Progenitor cell of endocrine pancreas (in vitro differentiated cells): ENCODE measurements around the gene ISL1. TPM values are rescaled to one million over a fixed set of nuclear protein-coding genes. Genes with fewer than 3 reads are reported as not detected.

Experiments
- DNase-seq: peaks from one replicate; pipeline ENCODE4 v3.0.0; 2021; ENCODE audit warnings: low spot score; ENCODE audit not compliant: unreplicated experiment
- H3K27ac Mint-ChIP-seq: 2 replicates; pipeline ENCODE4 v1.8.0; 2021; ENCODE audit warnings: mild to moderate bottlenecking, moderate library complexity, mixed read lengths
- H3K27me3 Mint-ChIP-seq: 2 replicates; pipeline ENCODE4 v1.8.0; 2021; ENCODE audit warnings: mixed read lengths
- H3K36me3 Mint-ChIP-seq: 2 replicates; pipeline ENCODE4 v1.8.0; 2022; ENCODE audit warnings: mixed read lengths; ENCODE audit not compliant: insufficient read depth
- H3K4me1 Mint-ChIP-seq: 2 replicates; pipeline ENCODE4 v1.8.0; 2021; ENCODE audit warnings: low read depth, mixed read lengths
- H3K4me3 Mint-ChIP-seq: 2 replicates; pipeline ENCODE4 v1.8.0; 2021; ENCODE audit warnings: low read depth, mild to moderate bottlenecking, moderate library complexity, mixed read lengths
- H3K9me3 Mint-ChIP-seq: 2 replicates; pipeline ENCODE4 v1.8.0; 2021; ENCODE audit warnings: low read depth, mixed read lengths
- long read RNA-seq: library from polyadenylated mRNA; unstranded; transcript quantifications from one replicate; pipeline ENCODE4 v2.0.0, GENCODE V29; 2020
- total RNA-seq: library from RNA; stranded (reverse); gene quantifications from 2 replicates; pipeline ENCODE4 v1.2.1, GENCODE V29; 2021
- TF ChIP-seq, protein P1 (sequence below): fragments of 200-600 bp; sonication (generic); IDR thresholded peaks from one replicate; pipeline ENCODE4 v1.5.0; 2021; ENCODE audit warnings: antibody characterized with exemption, mild to moderate bottlenecking; ENCODE audit not compliant: unreplicated experiment

ISL1 gene
- total RNA-seq, result 8.2 and 9.7 TPM in 2 replicates
- long read RNA-seq, transcript ISL1-201 (6 exons, 2,459 nt), result major isoform, 72 of 81 reads
- long read RNA-seq, partial matches to known transcripts, result 4 of 81 reads
- long read RNA-seq, other reads (novel, unspliced or antisense), result 5 of 81 reads

DNA sequence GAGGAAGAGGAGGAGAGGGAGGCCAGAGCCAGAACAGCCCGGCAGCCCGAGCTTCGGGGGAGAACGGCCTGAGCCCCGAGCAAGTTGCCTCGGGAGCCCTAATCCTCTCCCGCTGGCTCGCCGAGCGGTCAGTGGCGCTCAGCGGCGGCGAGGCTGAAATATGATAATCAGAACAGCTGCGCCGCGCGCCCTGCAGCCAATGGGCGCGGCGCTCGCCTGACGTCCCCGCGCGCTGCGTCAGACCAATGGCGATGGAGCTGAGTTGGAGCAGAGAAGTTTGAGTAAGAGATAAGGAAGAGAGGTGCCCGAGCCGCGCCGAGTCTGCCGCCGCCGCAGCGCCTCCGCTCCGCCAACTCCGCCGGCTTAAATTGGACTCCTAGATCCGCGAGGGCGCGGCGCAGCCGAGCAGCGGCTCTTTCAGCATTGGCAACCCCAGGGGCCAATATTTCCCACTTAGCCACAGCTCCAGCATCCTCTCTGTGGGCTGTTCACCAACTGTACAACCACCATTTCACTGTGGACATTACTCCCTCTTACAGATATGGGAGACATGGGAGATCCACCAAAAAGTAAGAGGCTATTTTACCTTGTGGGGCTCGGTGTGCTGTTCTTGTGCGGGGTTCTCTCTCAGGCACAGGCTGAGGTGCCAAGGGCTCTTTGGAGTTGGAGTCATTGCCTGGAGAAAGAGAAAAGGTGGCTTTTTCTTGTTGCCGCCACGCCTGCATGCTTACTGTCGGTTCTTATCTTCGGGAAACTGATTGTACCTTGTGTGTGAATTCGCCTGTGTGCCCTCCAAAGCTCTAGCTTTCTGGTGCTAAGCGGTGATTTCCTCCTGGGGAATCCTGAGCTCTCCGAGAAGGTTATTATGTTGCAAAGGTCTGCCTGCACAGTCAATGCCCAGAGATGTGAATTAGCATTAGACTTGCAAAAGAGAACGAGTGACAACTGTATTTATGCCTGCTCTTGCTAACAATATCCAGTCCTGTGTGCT, at the start of gene ISL1:
ISL1 (plus strand) TSS at position 318 of the 991 bp plus-strand sequence; CDS start at position 542, 224 bp downstream.
- DNase-seq, result peak; percentile 61
- Mint-ChIP-seq H3K4me1 (peaks cover 39% of the 10 kb centered on the region), H3K4me3 (peak within 1 kb of the TSS; percentile 72), H3K9me3 (no peaks in the 10 kb centered on the region), H3K27ac (peak within 1 kb of the TSS; percentile 79), H3K36me3 (no peaks in the 10 kb centered on the region), H3K27me3 (peaks cover 97% of the 10 kb centered on the region)
- TF ChIP-seq, protein P1, sequence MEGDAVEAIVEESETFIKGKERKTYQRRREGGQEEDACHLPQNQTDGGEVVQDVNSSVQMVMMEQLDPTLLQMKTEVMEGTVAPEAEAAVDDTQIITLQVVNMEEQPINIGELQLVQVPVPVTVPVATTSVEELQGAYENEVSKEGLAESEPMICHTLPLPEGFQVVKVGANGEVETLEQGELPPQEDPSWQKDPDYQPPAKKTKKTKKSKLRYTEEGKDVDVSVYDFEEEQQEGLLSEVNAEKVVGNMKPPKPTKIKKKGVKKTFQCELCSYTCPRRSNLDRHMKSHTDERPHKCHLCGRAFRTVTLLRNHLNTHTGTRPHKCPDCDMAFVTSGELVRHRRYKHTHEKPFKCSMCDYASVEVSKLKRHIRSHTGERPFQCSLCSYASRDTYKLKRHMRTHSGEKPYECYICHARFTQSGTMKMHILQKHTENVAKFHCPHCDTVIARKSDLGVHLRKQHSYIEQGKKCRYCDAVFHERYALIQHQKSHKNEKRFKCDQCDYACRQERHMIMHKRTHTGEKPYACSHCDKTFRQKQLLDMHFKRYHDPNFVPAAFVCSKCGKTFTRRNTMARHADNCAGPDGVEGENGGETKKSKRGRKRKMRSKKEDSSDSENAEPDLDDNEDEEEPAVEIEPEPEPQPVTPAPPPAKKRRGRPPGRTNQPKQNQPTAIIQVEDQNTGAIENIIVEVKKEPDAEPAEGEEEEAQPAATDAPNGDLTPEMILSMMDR, result no peak

DNA sequence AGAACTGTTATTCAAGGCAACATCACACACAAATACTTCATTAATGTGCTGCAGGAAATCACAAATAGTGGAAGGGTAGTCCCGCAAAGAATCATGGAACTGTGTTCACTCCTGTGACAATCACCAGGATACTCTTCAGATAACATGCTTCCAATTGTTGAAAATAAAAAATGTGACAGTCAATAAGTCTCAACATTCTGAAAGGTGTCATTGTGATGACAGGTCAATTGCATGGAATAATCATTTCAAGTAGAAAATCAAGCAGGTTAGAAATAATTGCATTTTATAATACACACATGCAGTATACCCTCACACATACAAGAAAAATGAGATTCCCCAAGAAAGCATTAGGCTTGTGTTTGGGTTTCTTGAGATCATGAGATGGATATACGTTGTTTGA, 46.4 kb upstream of the ISL1 start:
- DNase-seq, result no peak
- TF ChIP-seq, protein P1, result no peak
- Mint-ChIP-seq H3K36me3 (no peaks in the 10 kb centered on the region), H3K27me3 (no peaks in the 10 kb centered on the region), H3K27ac (no peak overlapping the region), H3K4me1 (no peaks in the 10 kb centered on the region), H3K4me3 (no peak overlapping the region), H3K9me3 (peaks cover 4% of the 10 kb centered on the region)

DNA sequence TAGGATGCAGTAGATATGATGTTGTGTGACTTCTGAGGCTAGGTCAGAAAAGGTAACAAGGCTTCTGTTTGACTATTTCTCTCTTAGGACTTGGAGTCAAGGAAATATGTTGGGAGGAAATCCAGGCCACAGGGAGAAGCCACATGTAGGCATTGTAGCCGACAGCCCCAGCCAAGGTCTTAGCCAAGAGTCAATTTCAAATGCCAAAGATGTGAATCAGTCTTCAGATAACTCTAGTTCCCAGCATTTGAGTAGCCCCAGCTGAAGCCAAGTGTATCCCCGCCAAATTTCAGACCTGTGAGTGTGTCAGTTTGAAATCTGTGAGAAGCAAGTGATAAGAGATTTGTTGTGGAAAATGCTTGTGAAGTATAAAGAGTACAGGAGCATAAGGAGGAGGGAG, 38.1 kb upstream of the ISL1 start:
- no peaks in the 10 kb centered on the region for H3K4me1 Mint-ChIP-seq
- TF ChIP-seq, protein P1, result no peak
- no peaks in the 10 kb centered on the region for H3K27me3 Mint-ChIP-seq
- H3K27ac Mint-ChIP-seq, result no peak overlapping the region
- no peak for DNase-seq
- peaks cover 4% of the 10 kb centered on the region for H3K36me3 Mint-ChIP-seq
- H3K9me3 Mint-ChIP-seq, result peaks cover 25% of the 10 kb centered on the region
- H3K4me3 Mint-ChIP-seq, result no peak overlapping the region

DNA sequence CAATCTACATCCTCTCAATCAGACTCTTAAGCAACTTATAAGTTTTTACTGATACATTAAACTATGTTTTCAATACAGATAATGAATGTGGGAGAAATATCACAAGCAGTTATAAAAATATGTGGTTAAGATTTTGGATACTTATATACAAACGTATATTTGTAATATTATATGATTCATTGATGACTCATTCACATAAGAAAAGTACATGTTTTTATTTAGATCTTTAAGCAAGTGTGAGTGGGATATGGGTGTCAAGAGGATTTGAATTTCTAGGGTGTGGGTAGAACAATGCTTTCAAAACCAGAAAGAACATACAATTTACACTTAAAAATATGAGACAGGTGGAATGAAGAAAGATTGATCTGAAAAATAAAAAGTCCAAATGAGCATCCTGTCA, 36.1 kb upstream of the ISL1 start:
- H3K4me1 Mint-ChIP-seq, result no peaks in the 10 kb centered on the region
- H3K36me3 Mint-ChIP-seq, result peaks cover 4% of the 10 kb centered on the region
- no peak overlapping the region for H3K27ac Mint-ChIP-seq
- no peak overlapping the region for H3K4me3 Mint-ChIP-seq
- TF ChIP-seq, protein P1, result no peak
- H3K9me3 Mint-ChIP-seq, result peaks cover 30% of the 10 kb centered on the region
- DNase-seq, result no peak
- H3K27me3 Mint-ChIP-seq, result no peaks in the 10 kb centered on the region

DNA sequence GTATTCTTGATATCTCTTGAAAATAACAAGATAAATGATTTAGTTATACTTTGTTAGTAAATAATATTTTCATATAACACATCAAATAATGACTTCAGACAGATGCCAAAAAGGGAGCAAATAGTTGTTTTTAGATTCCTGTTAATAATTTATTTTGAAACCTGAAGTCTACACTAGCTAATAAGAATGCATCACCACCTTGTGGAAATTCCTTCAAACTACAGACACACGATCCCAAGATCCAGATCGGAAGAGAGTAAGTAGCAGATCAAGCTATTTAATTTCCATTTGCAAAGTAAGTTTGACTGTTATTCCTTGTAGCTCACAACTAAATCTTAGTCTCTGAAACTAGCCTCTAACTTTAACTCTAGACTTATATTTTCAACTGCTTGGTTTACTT, 35.5 kb upstream of the ISL1 start:
- Mint-ChIP-seq H3K27me3 (no peaks in the 10 kb centered on the region), H3K4me3 (no peak overlapping the region), H3K4me1 (no peaks in the 10 kb centered on the region), H3K36me3 (peaks cover 4% of the 10 kb centered on the region), H3K27ac (no peak overlapping the region), H3K9me3 (peaks cover 30% of the 10 kb centered on the region)
- TF ChIP-seq, protein P1, result peak; percentile 32
- DNase-seq, result no peak
